Measurements from ENCODE around the gene HMCN2. TPM values are rescaled to one million over a fixed set of nuclear protein-coding genes. Genes with fewer than 3 reads are reported as not detected.

Gene HMCN2
- total and polyA plus RNA-seq, 2 donors from 2014 or later = 0.99 to 8.6 TPM

DNA sequence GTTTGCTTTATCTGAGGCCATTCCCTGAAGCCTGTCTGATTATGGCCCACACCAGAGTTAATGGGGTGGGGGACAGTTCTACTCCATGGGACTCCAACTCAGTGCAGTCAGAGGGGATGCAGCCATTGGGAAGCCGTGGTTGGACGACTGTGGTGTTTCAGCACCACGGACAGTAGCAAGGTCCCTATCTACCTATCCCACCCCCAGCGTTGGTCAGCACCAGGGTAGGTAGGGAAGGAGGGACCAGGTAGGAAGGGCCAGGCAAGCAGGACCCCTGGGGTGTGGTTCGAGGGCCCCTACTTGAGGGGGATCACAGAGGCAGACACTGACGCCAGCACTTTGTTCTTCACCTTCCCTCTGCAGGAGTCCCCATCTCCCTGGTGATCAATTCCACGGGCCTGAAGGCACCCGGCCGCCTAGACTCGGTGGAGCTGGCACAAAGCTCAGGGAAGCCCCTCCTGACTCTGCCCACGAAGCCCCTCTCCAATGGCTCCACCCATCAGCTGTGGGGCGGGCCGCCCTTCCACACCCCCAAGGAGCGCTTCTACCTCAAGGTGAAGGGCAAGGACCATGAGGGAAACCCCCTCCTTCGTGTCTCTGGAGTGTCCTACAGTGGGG, 33.2 kb downstream of the HMCN2 start:
- Histone ChIP-seq H3K4me1 (ENCODE audit: control insufficient read depth in 2 of 3, insufficient read depth in 2 of 3, low read depth in 1 of 3, low read length in 3 of 3) (no peaks in the 10 kb centered on the region), H3K9me3 (ENCODE audit: control insufficient read depth in 2 of 3, insufficient read depth in 1 of 3, low read length in 3 of 3) (no peaks in the 10 kb centered on the region), H3K27me3 (ENCODE audit: control insufficient read depth, insufficient read depth, low read length) (no peaks in the 10 kb centered on the region), H3K27ac (ENCODE audit: low read depth in 2 of 2, low read length in 2 of 2) (no peak overlapping the region), H3K9ac (ENCODE audit: low read length in 3 of 3) (no peak overlapping the region), H3K36me3 (ENCODE audit: control insufficient read depth in 2 of 3, insufficient read depth in 3 of 3, low read length in 3 of 3) (no peaks in the 10 kb centered on the region), H3K4me3 (ENCODE audit: low read length in 3 of 3) (no peak overlapping the region)
- intact Hi-C loops (cut with DNase I) = no loop called here
- peak in 4 of 5 donors; percentile 27 to 71 (median 62) for DNase-seq
- TF ChIP-seq, protein P1, sequence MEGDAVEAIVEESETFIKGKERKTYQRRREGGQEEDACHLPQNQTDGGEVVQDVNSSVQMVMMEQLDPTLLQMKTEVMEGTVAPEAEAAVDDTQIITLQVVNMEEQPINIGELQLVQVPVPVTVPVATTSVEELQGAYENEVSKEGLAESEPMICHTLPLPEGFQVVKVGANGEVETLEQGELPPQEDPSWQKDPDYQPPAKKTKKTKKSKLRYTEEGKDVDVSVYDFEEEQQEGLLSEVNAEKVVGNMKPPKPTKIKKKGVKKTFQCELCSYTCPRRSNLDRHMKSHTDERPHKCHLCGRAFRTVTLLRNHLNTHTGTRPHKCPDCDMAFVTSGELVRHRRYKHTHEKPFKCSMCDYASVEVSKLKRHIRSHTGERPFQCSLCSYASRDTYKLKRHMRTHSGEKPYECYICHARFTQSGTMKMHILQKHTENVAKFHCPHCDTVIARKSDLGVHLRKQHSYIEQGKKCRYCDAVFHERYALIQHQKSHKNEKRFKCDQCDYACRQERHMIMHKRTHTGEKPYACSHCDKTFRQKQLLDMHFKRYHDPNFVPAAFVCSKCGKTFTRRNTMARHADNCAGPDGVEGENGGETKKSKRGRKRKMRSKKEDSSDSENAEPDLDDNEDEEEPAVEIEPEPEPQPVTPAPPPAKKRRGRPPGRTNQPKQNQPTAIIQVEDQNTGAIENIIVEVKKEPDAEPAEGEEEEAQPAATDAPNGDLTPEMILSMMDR (IDR thresholded peaks at IDR 0.05; ENCODE audit: borderline replicate concordance, extremely low read depth, insufficient read depth) = no peak
- no peak for FAIRE-seq

DNA sequence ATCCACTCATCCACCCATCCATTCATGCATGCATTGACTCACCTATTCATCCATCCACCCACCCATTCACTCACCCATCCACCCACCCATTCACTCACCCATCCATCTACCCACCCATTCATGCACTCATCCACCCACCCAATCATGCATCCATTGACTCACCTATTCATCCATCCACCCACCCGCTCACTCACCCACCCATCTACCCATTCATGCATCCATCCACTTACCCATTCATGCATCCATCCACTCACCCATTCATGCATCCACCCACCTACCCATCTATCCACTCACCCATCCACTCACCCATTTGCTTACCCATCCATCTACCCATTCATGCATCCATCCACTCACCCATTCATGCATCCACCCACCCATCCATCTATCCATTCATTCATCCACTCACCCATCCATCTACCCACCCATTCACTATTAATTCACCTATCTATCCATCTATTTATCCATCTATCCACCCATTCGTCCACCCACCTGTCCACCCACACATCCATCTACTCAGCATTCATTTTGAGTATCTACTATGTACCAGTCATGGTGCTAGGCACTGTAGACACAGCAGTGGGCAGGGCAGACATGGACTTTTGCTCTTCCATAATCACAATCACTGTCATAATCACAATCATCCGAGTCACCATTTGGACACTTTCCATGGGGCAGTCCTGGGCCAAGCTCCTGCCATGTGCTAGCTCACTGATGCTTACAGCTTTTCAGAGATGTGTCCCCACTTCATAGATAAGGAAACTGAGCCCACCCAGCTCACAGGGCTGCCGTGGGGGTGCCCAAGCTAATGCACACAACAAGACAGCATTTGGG, 34.4 kb downstream of the HMCN2 start:
- Histone ChIP-seq H3K4me1 (ENCODE audit: control insufficient read depth in 2 of 3, insufficient read depth in 2 of 3, low read depth in 1 of 3, low read length in 3 of 3) (no peaks in the 10 kb centered on the region), H3K36me3 (ENCODE audit: control insufficient read depth in 2 of 3, insufficient read depth in 3 of 3, low read length in 3 of 3) (no peaks in the 10 kb centered on the region), H3K27me3 (ENCODE audit: control insufficient read depth, insufficient read depth, low read length) (no peaks in the 10 kb centered on the region), H3K9ac (ENCODE audit: low read length in 3 of 3) (no peak overlapping the region), H3K9me3 (ENCODE audit: control insufficient read depth in 2 of 3, insufficient read depth in 1 of 3, low read length in 3 of 3) (no peaks in the 10 kb centered on the region), H3K27ac (ENCODE audit: low read depth in 2 of 2, low read length in 2 of 2) (no peak overlapping the region), H3K4me3 (ENCODE audit: low read length in 3 of 3) (no peak overlapping the region)
- intact Hi-C loops (cut with DNase I) = no loop called here
- TF ChIP-seq, protein P1 (IDR thresholded peaks at IDR 0.05; ENCODE audit: borderline replicate concordance, extremely low read depth, insufficient read depth) = no peak
- no peak for FAIRE-seq
- peak in 1 of 5 donors; percentile 14 for DNase-seq

DNA sequence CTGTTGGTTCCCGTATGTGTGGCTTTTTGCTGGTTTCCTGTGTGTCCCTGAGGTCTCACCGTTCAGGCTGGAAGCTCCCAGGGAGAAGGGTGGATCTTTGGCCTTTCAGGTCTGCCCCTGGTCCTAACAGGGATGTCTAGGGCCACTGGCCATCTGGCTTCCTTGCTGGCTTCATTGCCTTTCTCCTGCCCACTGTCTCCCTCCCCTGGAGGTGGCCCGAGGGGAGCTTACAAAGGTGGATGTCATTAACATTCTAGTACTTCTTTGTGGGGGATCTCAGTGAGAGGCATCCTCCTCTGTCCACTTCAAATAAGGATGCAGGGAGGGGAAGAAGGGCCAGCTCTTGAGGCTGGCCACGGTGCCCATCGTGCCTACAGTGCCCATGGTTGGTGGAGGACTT, 35.2 kb downstream of the HMCN2 start:
- TF ChIP-seq, protein P1 (IDR thresholded peaks at IDR 0.05; ENCODE audit: borderline replicate concordance, extremely low read depth, insufficient read depth) = no peak
- DNase-seq (peak in 1 of 5 donors; percentile 39), FAIRE-seq (no peak)
- H3K27me3 ChIP-seq (ENCODE audit: control insufficient read depth, insufficient read depth, low read length) = no peaks in the 10 kb centered on the region
- no peaks in the 10 kb centered on the region for H3K36me3 ChIP-seq (ENCODE audit: control insufficient read depth in 2 of 3, insufficient read depth in 3 of 3, low read length in 3 of 3)
- H3K9me3 ChIP-seq (ENCODE audit: control insufficient read depth in 2 of 3, insufficient read depth in 1 of 3, low read length in 3 of 3) = no peaks in the 10 kb centered on the region
- H3K4me1 ChIP-seq (ENCODE audit: control insufficient read depth in 2 of 3, insufficient read depth in 2 of 3, low read depth in 1 of 3, low read length in 3 of 3) = no peaks in the 10 kb centered on the region
- H3K27ac ChIP-seq (ENCODE audit: low read depth in 2 of 2, low read length in 2 of 2) = no peak overlapping the region
- no peak overlapping the region for H3K4me3 ChIP-seq (ENCODE audit: low read length in 3 of 3)
- H3K9ac ChIP-seq (ENCODE audit: low read length in 3 of 3) = no peak overlapping the region
- intact Hi-C loops (cut with DNase I) = no loop called here
